Ectodermal cell (in vitro differentiated cells): ENCODE results near the gene WAPL.

Source experiments
- H3K27ac ChIP-seq: 2 replicates; pipeline ENCODE4 v1.7.0; 2013; ENCODE audit warnings: mild to moderate bottlenecking, low read depth, low read length; ENCODE audit not compliant: insufficient read depth, poor library complexity, severe bottlenecking
- H3K27me3 ChIP-seq: 2 replicates; pipeline ENCODE4 v1.7.0; 2013; ENCODE audit warnings: mild to moderate bottlenecking, low read length; ENCODE audit not compliant: insufficient read depth, control insufficient read depth, poor library complexity, severe bottlenecking
- H3K36me3 ChIP-seq: one replicate; pipeline ENCODE4 v1.7.0; 2013; ENCODE audit warnings: low read length; ENCODE audit not compliant: control insufficient read depth, insufficient read depth
- H3K4me1 ChIP-seq: one replicate; pipeline ENCODE4 v1.7.0; 2013; ENCODE audit warnings: low read length; ENCODE audit not compliant: control insufficient read depth, insufficient read depth
- H3K4me3 ChIP-seq: 2 replicates; pipeline ENCODE4 v1.7.0; 2013; ENCODE audit warnings: low read depth, low read length, control low read depth; ENCODE audit not compliant: insufficient read depth
- H3K9me3 ChIP-seq: 2 replicates; pipeline ENCODE4 v1.7.0; 2013; ENCODE audit warnings: mild to moderate bottlenecking, low read length, moderate library complexity; ENCODE audit not compliant: control insufficient read depth
- WGBS, 2 experiments: methylation state at CpG; one replicate each; pipeline ENCODE4 v1.1.7; 2013; ENCODE audit warnings: missing lambda C conversion rate in 2 of 2; 5-methylcytosine and 5-hydroxymethylcytosine counted together

WAPL gene

GRCh38 chr10:86524225-86524962, 2.8 kb upstream of the WAPL start:
- WGBS, 2 experiments: 23 to 26% methylated on average over 1 of the region's 1 CpG
- Histone ChIP-seq H3K4me1 (no peaks in the 10 kb centered on the region), H3K9me3 (no peaks in the 10 kb centered on the region), H3K36me3 (no peaks in the 10 kb centered on the region), H3K27ac (no peak overlapping the region), H3K4me3 (no peak overlapping the region), H3K27me3 (peaks cover 3% of the 10 kb centered on the region)

- Histone ChIP-seq H3K9me3 (no peaks in the 10 kb centered on the region), H3K27me3 (peaks cover 3% of the 10 kb centered on the region), H3K36me3 (no peaks in the 10 kb centered on the region), H3K4me1 (no peaks in the 10 kb centered on the region), H3K27ac (no peak overlapping the region), H3K4me3 (peak overlapping the region; percentile 87)
- 42 to 53% methylated on average over 1 of the region's 1 CpG for WGBS, 2 experiments
Measured at GRCh38 chr10:86523348-86523747, 1.8 kb upstream of the WAPL start.

GRCh38 chr10:86522510-86522855, 891 bp upstream of the WAPL start:
- Histone ChIP-seq H3K36me3 (no peaks in the 10 kb centered on the region), H3K4me3 (peak overlapping the region; percentile 87), H3K27me3 (peaks cover 3% of the 10 kb centered on the region), H3K27ac (no peak overlapping the region), H3K9me3 (no peaks in the 10 kb centered on the region), H3K4me1 (no peaks in the 10 kb centered on the region)
- 19 to 21% methylated on average over 10 to 11 of the region's 11 CpGs for WGBS, 2 experiments

GRCh38 chr10:86520871-86521677, 518 bp downstream of the WAPL start:
- 0% methylated on average over 70 of the region's 70 CpGs for WGBS, 2 experiments
- Histone ChIP-seq H3K27me3 (peaks cover 3% of the 10 kb centered on the region), H3K4me3 (peak overlapping the region; percentile 87), H3K9me3 (no peaks in the 10 kb centered on the region), H3K4me1 (no peaks in the 10 kb centered on the region), H3K36me3 (no peaks in the 10 kb centered on the region), H3K27ac (peak overlapping the region; percentile 40)

GRCh38 chr10:86518781-86519180, 2.8 kb downstream of the WAPL start:
- Histone ChIP-seq H3K27ac (no peak overlapping the region), H3K4me1 (no peaks in the 10 kb centered on the region), H3K9me3 (no peaks in the 10 kb centered on the region), H3K36me3 (peaks cover 7% of the 10 kb centered on the region), H3K4me3 (no peak overlapping the region), H3K27me3 (peaks cover 3% of the 10 kb centered on the region)
- 92 to 97% methylated on average over 2 to 3 of the region's 3 CpGs for WGBS, 2 experiments

GRCh38 chr10:86512137-86512536, 9.5 kb downstream of the WAPL start:
- no peaks in the 10 kb centered on the region for H3K9me3 ChIP-seq
- WGBS, 2 experiments: 87 to 94% methylated on average over 2 of the region's 2 CpGs

GRCh38 chr10:86511027-86511865, 10.3 kb downstream of the WAPL start:
- no peaks in the 10 kb centered on the region for H3K9me3 ChIP-seq
- no peaks in the 10 kb centered on the region for H3K4me1 ChIP-seq
- no peak overlapping the region for H3K4me3 ChIP-seq
- peaks cover 7% of the 10 kb centered on the region for H3K36me3 ChIP-seq
- no peak overlapping the region for H3K27ac ChIP-seq
- no peaks in the 10 kb centered on the region for H3K27me3 ChIP-seq
- 90 to 91% methylated on average over 5 of the region's 5 CpGs for WGBS, 2 experiments

More at GRCh38 chr10:86512137-86512536, 9.5 kb downstream of the WAPL start:
- no peak overlapping the region for H3K27ac ChIP-seq
- peaks cover 7% of the 10 kb centered on the region for H3K36me3 ChIP-seq
- H3K4me3 ChIP-seq: no peak overlapping the region
- no peaks in the 10 kb centered on the region for H3K4me1 ChIP-seq
- no peaks in the 10 kb centered on the region for H3K27me3 ChIP-seq

- no peaks in the 10 kb centered on the region for H3K27me3 ChIP-seq
- 90 to 95% methylated on average over 3 of the region's 3 CpGs for WGBS, 2 experiments
- H3K36me3 ChIP-seq: no peaks in the 10 kb centered on the region
Measured at GRCh38 chr10:86509145-86509544, 12.4 kb downstream of the WAPL start.

GRCh38 chr10:86508217-86508616, 13.4 kb downstream of the WAPL start:
- H3K9me3 ChIP-seq: no peaks in the 10 kb centered on the region
- H3K4me3 ChIP-seq: no peak overlapping the region
- no peaks in the 10 kb centered on the region for H3K27me3 ChIP-seq
- 96 to 97% methylated on average over 6 of the region's 6 CpGs for WGBS, 2 experiments
- H3K36me3 ChIP-seq: peaks cover 3% of the 10 kb centered on the region
- H3K27ac ChIP-seq: no peak overlapping the region
- H3K4me1 ChIP-seq: no peaks in the 10 kb centered on the region

More at GRCh38 chr10:86509145-86509544, 12.4 kb downstream of the WAPL start:
- Histone ChIP-seq H3K27ac (no peak overlapping the region), H3K4me3 (no peak overlapping the region), H3K4me1 (no peaks in the 10 kb centered on the region), H3K9me3 (no peaks in the 10 kb centered on the region)

- H3K27ac ChIP-seq: no peak overlapping the region
- 89 to 96% methylated on average over 4 of the region's 4 CpGs for WGBS, 2 experiments
- H3K4me3 ChIP-seq: no peak overlapping the region
- H3K4me1 ChIP-seq: no peaks in the 10 kb centered on the region
- H3K27me3 ChIP-seq: no peaks in the 10 kb centered on the region
- H3K9me3 ChIP-seq: no peaks in the 10 kb centered on the region
- peaks cover 3% of the 10 kb centered on the region for H3K36me3 ChIP-seq
Measured at GRCh38 chr10:86506499-86506898, 15.1 kb downstream of the WAPL start.
